GM18520 (cell line): ENCODE measurements around the gene SRPK1.

ENCODE experiments used
- ATAC-seq: cut with Tn5 transposase; IDR thresholded peaks from one replicate; pipeline ENCODE4 v1.9.1; 2021; ENCODE audit not compliant: unreplicated experiment

SRPK1 gene

DNA sequence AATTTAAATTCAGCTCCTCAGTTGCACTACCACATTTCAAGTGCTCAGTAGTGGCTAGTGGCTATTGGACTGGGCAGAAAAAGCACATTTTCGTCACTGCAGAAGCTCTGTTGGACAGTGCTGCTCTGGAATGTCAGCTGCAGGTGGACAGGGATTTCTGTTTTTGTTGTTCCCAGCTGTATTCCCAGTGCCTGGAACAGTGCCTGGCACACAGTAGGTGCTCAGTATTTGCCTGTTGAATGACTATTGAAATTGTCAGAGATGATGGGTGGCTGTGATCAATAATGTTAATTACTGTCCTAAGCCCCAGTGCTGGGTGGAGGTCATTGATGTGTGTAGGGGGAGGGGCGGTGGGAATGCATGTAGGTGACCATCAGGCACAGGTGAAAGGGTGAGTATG is 134.6 kb downstream of the SRPK1 start:
- ATAC-seq = no peak

DNA sequence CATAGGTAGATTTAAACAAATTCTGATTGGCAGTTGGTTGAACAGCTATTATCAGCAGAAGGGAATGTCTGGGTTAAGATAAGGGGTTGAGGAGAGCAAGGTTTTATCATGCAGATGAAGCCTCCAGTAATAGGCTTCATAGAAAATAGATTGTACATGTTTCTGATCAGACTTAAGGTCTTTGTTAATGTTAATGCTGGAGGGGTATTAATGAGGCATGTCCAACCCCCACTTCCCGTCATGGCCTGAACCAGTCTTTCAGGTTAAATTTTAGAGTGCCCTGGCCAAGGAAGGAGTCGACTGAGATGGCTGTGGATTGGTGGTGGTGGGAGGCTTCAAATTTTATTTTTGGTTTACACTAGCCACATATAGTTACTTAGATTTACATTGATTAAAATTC is 136.7 kb downstream of the SRPK1 start:
- ATAC-seq = no peak
